HG03025 (cell line): ENCODE results near the gene CMC2.

Experiments
- ATAC-seq: cut with Tn5 transposase; IDR thresholded peaks from one replicate; pipeline ENCODE4 v1.9.1; 2021; ENCODE audit warnings: mild to moderate bottlenecking, moderate library complexity; ENCODE audit not compliant: unreplicated experiment, low FRiP score

Gene CMC2

DNA sequence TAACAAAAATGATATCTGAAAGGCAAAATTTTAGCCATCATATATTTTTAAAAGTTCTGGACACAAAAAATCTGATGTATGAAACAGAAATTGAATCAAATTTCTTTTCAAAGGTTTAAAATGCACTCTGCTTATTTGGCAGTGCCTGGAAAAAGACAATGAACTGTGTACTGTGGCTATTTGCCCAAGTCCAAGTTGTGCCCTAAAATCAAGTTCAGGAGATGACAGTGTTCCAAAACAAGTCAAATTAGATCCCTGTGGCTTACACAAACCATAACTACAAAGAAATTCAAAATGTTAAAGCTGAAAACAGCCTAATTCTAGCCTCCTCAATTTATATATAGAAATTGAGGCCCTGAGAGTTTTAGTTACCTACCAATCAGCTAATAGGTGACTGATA is 25.6 kb downstream of the CMC2 start:
- ATAC-seq: no peak

DNA sequence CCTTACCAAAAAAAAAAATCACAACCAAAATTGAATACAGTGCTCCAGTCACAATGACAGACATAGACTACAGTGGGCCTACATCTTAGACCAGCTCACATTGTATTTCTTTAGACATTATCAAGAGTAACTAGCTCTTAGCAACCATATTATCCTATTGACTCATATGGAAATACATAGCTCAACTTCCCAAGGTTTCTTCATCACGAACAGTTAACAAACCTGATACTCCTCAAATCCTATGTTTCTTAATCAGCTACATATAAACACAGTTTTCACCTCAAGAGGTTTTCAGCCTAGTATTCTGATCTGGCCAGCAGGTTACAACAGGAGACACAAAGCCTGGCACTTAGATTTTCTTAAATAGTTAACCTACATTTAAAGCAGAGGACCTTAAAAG is 29.7 kb downstream of the CMC2 start:
- no peak for ATAC-seq

DNA sequence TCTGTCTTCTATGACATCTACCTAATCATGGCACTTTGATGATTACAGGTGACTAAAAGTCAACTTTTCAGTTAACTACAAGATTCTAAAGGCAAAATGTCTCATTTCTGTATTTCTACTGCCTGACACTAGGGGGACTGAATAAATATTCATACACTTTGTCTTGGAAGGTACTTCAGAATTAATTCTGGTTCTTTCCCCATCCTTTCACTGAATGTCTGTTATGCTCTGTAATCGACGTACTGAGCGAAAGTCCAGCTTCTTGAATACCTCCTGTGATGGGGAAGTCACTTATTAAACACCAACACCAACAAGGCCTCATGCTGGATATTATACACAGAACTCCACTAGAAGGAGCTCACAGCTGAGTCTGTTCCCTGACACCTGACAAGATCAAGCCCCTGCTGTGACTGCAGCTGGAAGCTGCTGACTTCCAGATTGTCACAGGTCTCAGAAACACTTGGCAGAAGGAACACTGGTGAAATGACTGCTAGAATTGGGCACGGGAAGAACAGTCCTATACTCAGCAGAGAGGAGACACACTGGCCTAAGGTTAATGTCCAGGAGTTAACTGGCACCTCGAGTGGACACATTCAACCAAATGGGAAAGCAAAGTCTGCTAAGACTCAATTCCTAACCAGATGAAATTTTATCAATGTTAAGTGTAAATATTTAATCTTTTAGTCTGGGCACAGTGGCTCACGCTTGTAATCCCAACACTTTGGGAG is 31.9 kb downstream of the CMC2 start:
- no peak for ATAC-seq

DNA sequence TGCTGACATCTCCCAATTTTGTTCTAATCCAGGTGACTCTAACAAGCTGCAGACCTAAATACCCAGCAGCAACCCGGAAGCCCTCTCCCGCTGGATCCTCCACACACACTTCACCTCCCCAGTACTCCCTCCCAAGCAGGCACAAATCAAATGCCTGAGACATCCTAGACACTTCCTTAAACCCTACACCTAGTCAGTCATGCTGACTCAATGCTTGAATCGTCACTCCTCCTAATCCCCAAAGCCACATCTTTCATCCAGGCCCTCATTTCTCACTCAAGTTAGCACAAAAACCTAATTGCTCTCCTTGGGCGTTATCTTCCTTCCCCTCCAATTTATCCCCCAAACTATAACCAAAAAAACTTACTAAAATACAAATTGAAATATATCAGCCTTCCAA is 32.7 kb downstream of the CMC2 start:
- ATAC-seq: no peak

DNA sequence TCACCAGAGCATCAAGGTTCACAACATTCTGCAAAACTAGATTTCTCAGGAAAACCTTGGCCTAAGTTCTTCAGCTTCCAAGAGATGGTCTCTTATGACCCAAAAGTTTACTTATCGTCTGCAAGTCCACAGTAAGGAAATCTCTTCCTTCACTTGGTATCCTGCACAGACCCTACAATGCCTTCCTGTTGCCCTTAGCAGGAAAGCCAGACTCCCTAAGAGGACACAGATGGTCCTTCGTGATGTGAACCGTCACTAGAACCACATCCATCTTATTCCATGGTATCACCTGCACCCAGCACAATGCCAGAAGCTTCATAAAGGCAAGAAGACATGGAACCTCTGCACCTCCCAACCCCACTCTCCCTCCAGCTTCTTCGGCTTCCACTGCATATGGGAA is 34.1 kb downstream of the CMC2 start:
- no peak for ATAC-seq

DNA sequence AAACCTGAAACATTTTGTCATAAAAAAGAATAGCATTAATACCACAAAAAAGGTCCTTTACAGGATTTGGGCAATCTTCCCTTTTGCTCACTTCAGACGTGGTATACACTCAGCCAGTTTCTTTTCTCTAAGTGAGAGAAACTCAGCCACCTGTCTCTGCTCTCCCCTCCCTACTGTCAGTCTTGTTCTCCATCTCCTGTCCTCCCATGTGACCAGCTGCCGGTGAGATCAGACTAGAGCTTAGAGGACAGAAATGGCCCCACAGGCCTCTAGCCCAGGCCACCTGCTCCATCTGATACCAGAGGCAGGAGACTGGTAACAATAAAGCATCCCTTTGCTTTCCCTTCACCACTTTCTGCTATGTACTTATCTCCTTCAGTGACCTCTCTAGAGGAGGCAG is 34.9 kb downstream of the CMC2 start:
- peak; percentile 63 for ATAC-seq

DNA sequence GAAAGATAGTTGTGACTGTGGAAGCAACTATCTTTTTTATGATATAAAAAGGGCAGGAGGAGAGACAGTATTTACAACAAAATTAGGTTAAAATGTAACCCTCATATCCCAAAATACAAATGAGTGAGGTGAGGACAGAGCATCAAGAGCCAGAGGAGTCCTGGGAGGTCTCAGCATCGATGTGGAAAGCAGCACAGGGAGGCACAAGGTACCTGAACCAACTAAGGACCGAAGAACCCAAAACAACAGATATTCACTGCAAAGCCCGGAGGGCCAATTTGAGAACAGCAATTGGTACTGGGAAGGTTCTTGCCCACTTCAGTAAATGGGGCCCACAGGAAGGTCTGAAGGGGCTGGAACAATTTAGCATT is 37.6 kb downstream of the CMC2 start:
- no peak for ATAC-seq

DNA sequence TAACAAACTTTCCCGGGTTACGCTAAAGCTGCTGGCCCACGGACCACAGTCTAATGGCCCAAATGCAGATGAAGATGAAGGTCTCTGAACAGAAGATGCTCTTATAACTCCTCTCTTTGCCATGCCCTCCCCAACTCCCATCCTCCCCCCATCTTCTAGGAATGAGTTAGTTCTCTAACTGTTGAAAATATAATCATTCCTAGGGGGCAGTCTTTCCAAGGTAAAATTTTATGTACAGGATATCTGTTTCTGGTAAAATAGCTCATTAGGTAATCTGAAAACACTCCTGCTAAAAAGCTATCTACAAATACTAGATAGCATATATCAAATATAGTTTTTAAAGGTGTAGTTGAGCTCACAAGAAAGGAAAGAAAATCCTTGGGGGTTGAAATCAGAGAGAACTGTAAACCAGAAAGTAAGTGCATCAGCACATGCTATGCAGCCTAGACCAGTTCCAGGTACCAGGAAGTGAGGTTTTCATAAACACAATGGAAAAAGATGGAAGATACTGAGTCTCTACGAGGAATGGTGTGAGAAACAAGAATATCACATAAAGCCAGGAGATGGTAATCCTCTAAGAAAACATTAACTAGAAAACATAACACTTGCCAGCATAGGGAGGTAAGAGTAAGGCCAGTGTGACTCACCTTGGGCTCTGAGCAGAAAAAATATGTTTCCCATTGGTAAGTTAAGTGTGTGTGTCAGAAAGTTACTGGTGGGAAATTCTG is 38.1 kb downstream of the CMC2 start:
- no peak for ATAC-seq

DNA sequence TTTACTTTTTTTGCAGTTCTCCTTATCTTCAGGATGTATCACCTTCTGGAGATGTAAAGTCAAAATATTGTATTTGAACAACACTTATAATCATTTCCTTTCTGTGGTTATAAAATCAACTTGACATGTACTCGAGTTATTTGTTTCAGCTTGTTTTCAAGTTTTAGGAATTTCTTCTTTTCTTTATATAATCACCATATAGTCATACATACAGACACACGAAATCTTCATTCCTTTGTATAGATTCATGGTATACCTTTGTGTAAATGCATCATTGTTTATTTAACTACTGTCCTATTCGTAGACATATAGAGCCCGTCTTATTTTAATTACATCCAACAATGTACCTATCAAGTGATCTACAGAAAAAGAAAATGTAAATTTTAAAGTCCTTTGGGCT is 40.1 kb downstream of the CMC2 start:
- ATAC-seq: no peak

DNA sequence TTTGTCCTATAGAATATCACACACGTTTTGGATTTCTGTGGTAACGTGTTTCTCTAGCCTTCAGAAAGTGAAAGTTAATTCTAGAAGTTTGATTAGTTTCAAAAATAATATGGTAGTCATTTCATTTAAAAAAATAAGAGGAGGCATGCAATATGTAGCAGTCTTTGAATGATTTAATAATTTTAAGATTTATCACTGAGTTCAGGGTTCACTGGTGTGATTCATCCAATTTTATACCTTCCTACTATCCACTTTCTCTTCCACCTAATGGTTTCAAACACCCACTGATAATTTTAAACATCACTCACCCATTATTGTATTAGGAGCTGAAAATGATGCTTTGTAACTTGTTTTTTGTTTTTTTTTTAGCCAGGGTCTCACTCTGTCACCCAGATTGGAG is 42.3 kb downstream of the CMC2 start:
- no peak for ATAC-seq

DNA sequence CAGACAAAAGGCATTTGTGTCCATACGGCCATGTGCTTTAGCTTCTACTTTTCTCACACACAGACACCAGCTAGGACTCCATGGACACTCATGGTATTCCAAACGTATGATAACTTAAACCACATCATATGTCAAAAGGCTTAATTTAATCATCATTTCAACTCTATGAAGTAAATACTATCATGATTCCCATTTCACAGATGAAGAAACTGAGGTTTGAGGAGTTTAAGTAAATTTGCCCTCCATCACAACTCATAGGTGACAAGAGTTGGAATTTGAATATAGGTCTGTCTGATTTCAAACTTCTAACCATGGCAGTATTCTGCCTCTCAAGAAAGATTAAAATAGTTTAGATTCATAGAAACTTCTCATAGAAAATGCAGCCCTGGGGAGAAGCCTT is 43.8 kb downstream of the CMC2 start:
- ATAC-seq: no peak

DNA sequence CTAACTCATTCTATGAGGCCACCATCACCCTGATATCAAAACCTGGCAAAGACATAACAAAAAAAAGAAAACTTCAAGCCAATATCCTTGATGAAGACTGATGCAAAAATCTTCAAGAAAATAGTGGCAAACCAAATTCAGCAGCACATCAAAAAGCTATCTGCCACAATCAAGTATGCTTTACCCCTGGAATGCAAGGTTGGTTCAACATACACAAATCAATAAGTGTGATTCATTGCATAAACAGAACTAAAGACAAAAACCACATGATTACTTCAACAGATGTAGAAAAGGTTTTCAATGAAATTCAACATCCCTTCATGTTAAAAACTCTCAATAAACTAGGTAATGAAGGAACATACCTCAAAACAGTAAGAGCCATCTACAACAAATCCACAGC is 48.4 kb downstream of the CMC2 start:
- ATAC-seq: no peak

DNA sequence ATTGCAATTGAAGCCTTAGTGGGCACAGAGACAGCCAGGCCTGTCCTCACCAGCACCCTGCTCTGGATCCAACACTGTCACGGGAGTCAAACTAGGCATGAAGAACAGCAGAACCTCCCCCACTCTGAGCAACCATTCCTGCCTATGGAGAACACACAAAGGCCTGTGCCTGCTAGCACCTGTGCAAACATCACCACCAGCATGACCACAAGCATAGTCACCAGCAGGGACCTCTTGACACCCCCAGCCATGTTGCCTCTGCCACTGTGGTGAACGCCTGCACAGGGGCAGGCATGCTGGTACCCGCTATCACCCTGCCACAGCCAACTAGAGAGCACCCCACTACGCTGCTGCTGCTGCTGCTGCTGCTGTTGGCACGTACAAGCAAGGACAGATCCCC is 51.7 kb downstream of the CMC2 start:
- ATAC-seq: no peak

DNA sequence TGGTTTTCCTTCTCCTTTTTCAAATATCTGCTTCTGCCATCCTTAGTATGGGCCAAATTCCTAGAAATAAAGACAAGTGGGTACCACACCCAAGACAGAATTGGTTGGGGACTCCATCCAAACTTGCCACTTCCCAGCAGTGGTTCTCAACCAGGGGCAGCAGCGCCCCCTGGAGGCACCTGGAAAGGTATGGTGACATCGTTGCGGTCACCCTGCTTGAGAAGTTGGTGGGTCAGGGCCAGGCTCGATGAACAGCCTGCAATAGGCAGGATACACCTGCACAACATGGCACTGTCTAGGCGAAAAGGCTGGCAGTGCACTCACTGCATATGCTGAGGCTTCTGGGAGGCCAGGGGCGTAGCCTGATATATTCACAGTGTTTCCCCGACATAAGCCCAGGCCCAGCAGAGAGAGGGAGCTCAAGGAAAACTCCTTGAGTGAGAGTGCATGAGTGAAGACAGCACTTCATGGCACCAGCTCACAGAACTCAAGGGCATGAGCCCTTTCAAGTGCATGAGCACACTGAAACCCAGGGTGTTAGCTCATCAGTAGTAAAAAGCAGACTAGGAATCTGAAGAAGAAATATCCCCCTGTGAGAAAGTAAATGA is 57.7 kb downstream of the CMC2 start:
- ATAC-seq: peak; percentile 61

DNA sequence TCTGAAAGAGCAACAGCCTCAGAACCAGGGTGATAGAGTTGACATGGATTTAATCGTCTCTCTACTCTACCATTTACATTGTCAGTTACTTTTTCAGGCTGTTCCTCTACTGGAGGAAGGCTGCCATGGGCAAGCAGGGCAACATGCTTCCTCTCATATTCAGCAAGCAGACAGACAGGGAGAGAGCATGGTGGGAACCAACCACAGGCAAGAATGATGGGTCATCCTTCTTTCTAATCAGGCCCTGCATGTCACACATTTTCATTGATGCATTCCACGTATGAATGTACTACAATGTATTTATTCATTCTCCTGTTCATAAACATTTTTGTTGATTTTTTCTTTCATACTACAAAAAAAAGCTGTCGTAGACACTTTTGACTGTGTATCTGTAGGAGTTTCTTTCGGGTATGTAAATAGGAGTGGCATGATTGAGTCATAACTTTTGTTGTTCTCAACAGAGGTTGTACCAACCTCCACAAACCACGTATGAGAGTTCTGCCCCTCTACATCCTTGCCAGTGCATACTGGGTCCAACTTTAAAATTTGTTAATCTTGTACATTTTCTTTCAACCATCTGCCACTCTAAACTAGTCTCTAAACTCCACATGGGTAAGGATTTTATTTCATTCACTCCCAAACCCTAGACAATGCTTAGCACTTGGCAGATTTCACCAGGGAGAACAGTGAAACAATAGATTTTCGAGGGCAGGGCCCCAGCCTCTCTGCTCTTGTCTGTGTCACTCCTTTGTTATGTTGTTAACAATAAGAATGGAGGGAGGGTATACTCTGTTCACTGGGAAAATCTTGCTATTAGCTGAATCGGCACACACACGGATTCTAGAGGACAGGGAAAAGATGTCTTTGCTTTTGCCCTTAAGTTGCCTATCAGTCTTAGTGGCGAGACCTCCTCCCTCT is 58.7 kb downstream of the CMC2 start:
- ATAC-seq: no peak

DNA sequence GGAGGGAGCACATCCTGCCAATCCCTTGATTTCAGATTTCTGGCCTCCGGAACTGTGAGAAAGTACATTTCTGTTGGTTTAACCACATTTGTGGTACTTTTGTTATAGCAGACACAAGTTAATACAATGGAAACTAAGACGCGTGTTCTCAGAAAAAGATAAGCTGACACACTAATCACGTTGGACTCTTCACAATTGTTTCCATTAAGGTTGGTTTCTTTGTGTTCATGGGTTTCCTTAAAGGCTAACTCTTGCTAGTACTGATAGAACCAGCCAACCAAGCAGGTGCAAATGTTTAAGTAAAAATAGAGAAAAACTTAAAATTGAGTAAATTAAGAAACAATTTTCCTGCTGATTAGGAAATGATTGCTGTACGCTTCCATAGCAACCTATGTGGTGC is 59.4 kb downstream of the CMC2 start:
- ATAC-seq: no peak

DNA sequence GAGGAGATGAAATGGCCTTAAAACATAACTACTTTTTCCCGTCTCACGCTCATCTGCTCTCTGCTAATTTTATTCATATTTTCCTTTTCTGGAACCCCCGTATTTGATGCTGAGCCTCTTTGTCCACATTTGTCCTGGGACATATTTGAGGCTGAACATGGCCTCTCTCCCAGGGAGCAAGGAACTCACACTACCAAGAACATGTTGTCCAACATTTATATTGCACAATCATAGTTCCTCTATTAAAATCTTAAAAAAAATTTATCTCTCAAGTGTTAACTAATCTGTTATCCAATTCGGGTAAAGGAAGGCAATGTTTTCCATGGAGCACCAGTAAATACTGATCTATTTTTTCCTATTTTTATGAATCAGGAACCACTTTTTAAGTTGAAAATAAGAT is 60.2 kb downstream of the CMC2 start:
- no peak for ATAC-seq

DNA sequence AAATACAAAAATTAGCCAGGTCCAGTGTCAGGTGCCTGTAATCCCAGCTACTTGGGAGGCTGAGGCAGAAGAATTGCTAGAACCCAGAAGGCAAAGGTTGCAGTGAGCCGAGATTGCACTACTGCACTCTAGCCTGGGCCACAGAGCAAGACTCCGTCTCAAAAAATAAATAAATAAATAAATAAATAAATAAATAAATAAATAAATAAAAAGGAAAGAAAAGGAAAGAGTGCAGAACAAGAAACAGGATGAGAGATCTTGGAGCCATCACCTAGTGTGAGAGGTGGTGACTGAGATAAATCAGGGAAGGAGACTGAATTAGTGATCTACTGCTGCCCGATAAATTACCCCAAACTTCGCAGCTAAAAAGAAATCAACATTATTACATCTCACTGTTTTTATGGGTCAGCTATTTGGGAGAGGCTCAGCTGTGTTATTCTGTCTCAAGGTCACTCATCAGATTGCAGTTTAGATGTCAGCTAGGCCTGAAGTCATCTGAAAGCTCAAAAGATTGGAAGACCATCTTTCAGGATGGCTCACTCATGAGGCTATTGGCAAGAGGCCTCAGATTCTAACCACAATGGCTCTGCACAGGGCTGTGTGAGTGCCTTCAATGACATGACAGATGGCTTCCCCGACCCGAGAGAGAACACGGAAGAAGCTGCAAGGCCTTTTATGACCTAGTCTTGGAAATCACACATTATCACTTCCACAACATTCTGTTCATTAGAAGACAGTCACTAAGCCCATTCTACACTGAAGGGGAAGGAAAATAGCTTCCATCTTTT is 66.4 kb downstream of the CMC2 start:
- ATAC-seq: no peak

DNA sequence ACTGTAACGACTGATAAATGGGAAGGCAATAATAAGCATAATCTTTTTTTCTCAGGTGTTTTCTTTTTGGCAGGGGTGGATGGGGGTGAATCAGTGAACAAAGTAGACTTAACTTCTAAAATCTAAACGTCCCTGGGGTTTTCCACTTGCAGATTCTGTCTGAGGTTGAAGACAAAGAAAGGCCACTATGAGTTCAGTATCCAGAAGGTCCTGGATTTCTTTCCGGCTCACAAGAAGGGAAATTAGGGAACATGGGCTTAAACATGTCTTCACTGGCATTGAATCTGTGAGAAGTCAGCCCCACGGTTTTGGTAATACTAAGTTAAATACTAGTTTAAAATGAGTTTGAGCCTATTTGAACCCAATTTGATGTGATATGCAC is 67.8 kb downstream of the CMC2 start:
- ATAC-seq: no peak
